Keratinocyte (primary cell): Measurements from ENCODE around the gene AGPAT3. TPM values are rescaled to one million over a fixed set of nuclear protein-coding genes. Genes with fewer than 3 reads are reported as not detected.

Source experiments
- DNase-seq: peaks from one replicate; pipeline ENCODE4 v3.0.0-alpha.2; 2011; ENCODE audit warnings: low read depth, missing footprints, low spot score
- FAIRE-seq: peaks from 2 replicates; lab custom pipeline; 2011; peaks lifted over from hg19 to GRCh38; lab: Jason Lieb, UNC
- H2AFZ ChIP-seq: 2 replicates; pipeline ENCODE4 v1.6.0; 2012; ENCODE audit warnings: low read length, control low read depth, inconsistent platforms; ENCODE audit not compliant: control insufficient read depth
- H3K27ac ChIP-seq: 2 replicates; pipeline ENCODE4 v1.5.1; 2011; ENCODE audit warnings: low read length; ENCODE audit not compliant: control insufficient read depth, insufficient read depth
- H3K27me3 ChIP-seq: 3 replicates; pipeline ENCODE4 v1.6.0; 2011; ENCODE audit warnings: low read length; ENCODE audit not compliant: control insufficient read depth, insufficient read depth; ENCODE audit errors: extremely low read depth
- H3K36me3 ChIP-seq, 2 experiments: 2 replicates in 1 of 2; 3 replicates in 1 of 2; pipeline ENCODE4 v1.5.1; 2011; ENCODE audit warnings: low read length in 2 of 2, mild to moderate bottlenecking in 1 of 2; ENCODE audit not compliant: control insufficient read depth in 2 of 2, insufficient read depth in 2 of 2; ENCODE audit errors: extremely low read depth in 1 of 2
- H3K4me1 ChIP-seq: 3 replicates; pipeline ENCODE4 v1.5.1; 2011; ENCODE audit warnings: low read length; ENCODE audit not compliant: control insufficient read depth, insufficient read depth; ENCODE audit errors: extremely low read depth
- H3K4me2 ChIP-seq: 3 replicates; pipeline ENCODE4 v1.6.0; 2011; ENCODE audit warnings: low read depth, low read length; ENCODE audit not compliant: control insufficient read depth, insufficient read depth; ENCODE audit errors: extremely low read depth
- H3K4me3 ChIP-seq, 3 experiments: fragments of 200-600 bp in 1 of 3; sonication (generic) in 1 of 3; 2 replicates in 2 of 3; 3 replicates in 1 of 3; pipeline ENCODE4 v1.5.1; 2011 to 2016; ENCODE audit warnings: low read length in 3 of 3, mild to moderate bottlenecking in 3 of 3, control low read depth in 2 of 3, inconsistent platforms in 1 of 3, low read depth in 1 of 3, mixed read lengths in 1 of 3, mixed run types in 1 of 3, moderate library complexity in 1 of 3; ENCODE audit not compliant: control insufficient read depth in 2 of 3, insufficient read depth in 2 of 3; ENCODE audit errors: extremely low read depth in 1 of 3
- H3K79me2 ChIP-seq: 2 replicates; pipeline ENCODE4 v1.6.0; 2012; ENCODE audit warnings: low read length; ENCODE audit not compliant: control insufficient read depth, insufficient read depth
- H3K9ac ChIP-seq: 3 replicates; pipeline ENCODE4 v1.6.0; 2011; ENCODE audit warnings: low read length; ENCODE audit not compliant: control insufficient read depth, insufficient read depth; ENCODE audit errors: extremely low read depth
- H3K9me1 ChIP-seq: 3 replicates; pipeline ENCODE4 v1.6.0; 2011; ENCODE audit warnings: low read length; ENCODE audit not compliant: control insufficient read depth, insufficient read depth; ENCODE audit errors: extremely low read depth
- H3K9me3 ChIP-seq: 2 replicates; pipeline ENCODE4 v1.5.1; 2012; ENCODE audit warnings: low read depth, low read length; ENCODE audit not compliant: control insufficient read depth
- H4K20me1 ChIP-seq: 3 replicates; pipeline ENCODE4 v1.6.0; 2011; ENCODE audit warnings: low read length; ENCODE audit not compliant: control insufficient read depth, insufficient read depth; ENCODE audit errors: extremely low read depth
- CTCF ChIP-seq, 3 experiments: IDR thresholded peaks in 1 of 3; conservative IDR thresholded peaks in 1 of 3; optimal IDR thresholded peaks in 1 of 3; 2 replicates in 2 of 3; 3 replicates in 1 of 3; pipeline versions ENCODE3 to v1.5.1; 2011; ENCODE audit warnings: low read length in 3 of 3, mild to moderate bottlenecking in 3 of 3, moderate library complexity in 2 of 3, control low read depth in 1 of 3, inconsistent platforms in 1 of 3; ENCODE audit not compliant: insufficient read depth in 2 of 3; ENCODE audit errors: extremely low read depth in 1 of 3
- EZH2 ChIP-seq: IDR thresholded peaks from one replicate; pipeline ENCODE4 v1.6.1; 2012; ENCODE audit warnings: inconsistent platforms, mild to moderate bottlenecking, low read length, moderate library complexity
- dilution Hi-C: fragments of 300-500 bp; cut with MboI; formaldehyde crosslinking; loops from one replicate; pipeline ENCODE4 v1.7.0; 2020; ENCODE audit warnings: low sequenced_read_pairs; ENCODE audit not compliant: extremely low pct_ligation_motif_present
- polyA plus RNA-seq, 5 experiments: library from polyadenylated mRNA; depleted of rRNA in 3 of 5; stranded (reverse) in 3 of 5; stranded (forward) in 1 of 5; unstranded in 1 of 5; fragments of >200 nt; gene quantifications; 1 replicate in 1 of 5; 2 replicates in 3 of 5; 3 replicates in 1 of 5; pipeline versions ENCODE4 v1.2.1 to v1.2.3, GENCODE V29; 2011 to 2012; ENCODE audit warnings: missing spikeins in 2 of 5, low read depth in 1 of 5, low replicate concordance in 1 of 5

AGPAT3 gene
- polyA plus RNA-seq, 1 donor (not counting 4 experiments of a cell fraction or from before 2014, with no cell fraction given) = 21.7 TPM

GRCh38 chr21:43933199-43933598, 68.2 kb downstream of the AGPAT3 start:
- FAIRE-seq (no peak), DNase-seq (no peak)
- H3K9ac ChIP-seq = no peak overlapping the region
- no peaks in the 10 kb centered on the region for H3K9me3 ChIP-seq
- H3K27ac ChIP-seq = no peak overlapping the region
- no peak overlapping the region for H2AFZ ChIP-seq
- no peak overlapping the region for H3K4me2 ChIP-seq
- H3K27me3 ChIP-seq = no peaks in the 10 kb centered on the region
- peaks cover 6% of the 10 kb centered on the region for H3K79me2 ChIP-seq
- H3K4me3 ChIP-seq = no peak overlapping the region
- peaks cover 3 to 8% of the 10 kb centered on the region in 2 experiments for H3K36me3 ChIP-seq
- H3K9me1 ChIP-seq = no peaks in the 10 kb centered on the region
- no peak for TF ChIP-seq CTCF (optimal IDR thresholded peaks at IDR 0.05 in 1 of 3, IDR thresholded peaks at IDR 0.05 in 1 of 3, conservative IDR thresholded peaks at IDR 0.05 in 1 of 3; ENCODE audit: extremely low read depth in 1 of 3, insufficient read depth in 2 of 3, low read length in 3 of 3)
- no peak for TF ChIP-seq EZH2
- dilution Hi-C loops = no loop called here
- H4K20me1 ChIP-seq = no peaks in the 10 kb centered on the region
- peaks cover 2% of the 10 kb centered on the region for H3K4me1 ChIP-seq

GRCh38 chr21:43933680-43934079, 68.7 kb downstream of the AGPAT3 start:
- H2AFZ ChIP-seq = no peak overlapping the region
- H3K9me3 ChIP-seq = no peaks in the 10 kb centered on the region
- no peak overlapping the region for H3K27ac ChIP-seq
- H3K36me3 ChIP-seq = peaks cover 3 to 8% of the 10 kb centered on the region in 2 experiments
- no peak overlapping the region for H3K4me3 ChIP-seq
- no peak overlapping the region for H3K4me2 ChIP-seq
- H3K9ac ChIP-seq = no peak overlapping the region
- peaks cover 3% of the 10 kb centered on the region for H3K4me1 ChIP-seq
- peaks cover 6% of the 10 kb centered on the region for H3K79me2 ChIP-seq
- FAIRE-seq (no peak), DNase-seq (no peak)
- no peaks in the 10 kb centered on the region for H3K9me1 ChIP-seq
- H4K20me1 ChIP-seq = no peaks in the 10 kb centered on the region
- dilution Hi-C loops = no loop called here
- no peak for TF ChIP-seq CTCF (optimal IDR thresholded peaks at IDR 0.05 in 1 of 3, IDR thresholded peaks at IDR 0.05 in 1 of 3, conservative IDR thresholded peaks at IDR 0.05 in 1 of 3; ENCODE audit: extremely low read depth in 1 of 3, insufficient read depth in 2 of 3, low read length in 3 of 3)
- TF ChIP-seq EZH2 = no peak
- no peaks in the 10 kb centered on the region for H3K27me3 ChIP-seq
